ENCODE results near the gene NHS. TPM values are rescaled to one million over a fixed set of nuclear protein-coding genes. Genes with fewer than 3 reads are reported as not detected.

The NHS gene
- total and polyA plus RNA-seq, 2 experiments from 2014 or later, result 0.72 to 0.89 TPM

DNA sequence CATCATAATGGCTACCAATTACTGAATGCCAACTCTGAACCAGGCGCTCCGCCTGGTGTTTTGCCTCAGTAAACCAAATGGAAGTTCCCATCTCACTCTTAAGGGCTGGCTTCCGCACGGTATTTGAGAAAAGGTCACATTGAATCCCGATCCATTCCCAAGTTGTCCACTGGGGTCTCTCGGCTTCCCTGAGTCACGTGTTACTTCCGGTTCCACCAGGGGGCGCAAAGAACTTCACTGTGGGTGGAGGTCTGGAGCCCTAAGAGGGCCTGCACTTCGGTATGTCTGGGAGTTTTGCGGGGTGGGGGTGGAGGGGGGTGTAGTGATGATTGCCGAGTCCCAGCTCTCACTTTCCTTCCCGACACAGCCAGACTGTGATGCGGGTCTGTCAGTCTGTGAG lies 13.4 kb upstream of the NHS start:
- no peaks in the 10 kb centered on the region for H3K36me3 ChIP-seq
- no peak overlapping the region for H3K27ac ChIP-seq
- no peak overlapping the region for H3K4me3 ChIP-seq
- no peak for TF ChIP-seq CTCF (IDR thresholded peaks at IDR 0.05; ENCODE audit: low read depth, low read length)
- H3K27me3 ChIP-seq, result no peaks in the 10 kb centered on the region
- no peaks in the 10 kb centered on the region for H3K9me3 ChIP-seq (ENCODE audit: low read depth)
- DNase-seq (ENCODE audit: low read depth in 1 of 2, low spot score in 1 of 2), result no peak
- no peaks in the 10 kb centered on the region for H3K4me1 ChIP-seq (ENCODE audit: low read depth)

- no peak overlapping the region for H3K4me3 ChIP-seq
- no peak for DNase-seq (ENCODE audit: low read depth in 1 of 2, low spot score in 1 of 2)
- H3K36me3 ChIP-seq, result no peaks in the 10 kb centered on the region
- H3K27me3 ChIP-seq, result no peaks in the 10 kb centered on the region
- no peaks in the 10 kb centered on the region for H3K4me1 ChIP-seq (ENCODE audit: low read depth)
- H3K27ac ChIP-seq, result no peak overlapping the region
- TF ChIP-seq CTCF (IDR thresholded peaks at IDR 0.05; ENCODE audit: low read depth, low read length), result no peak
- no peaks in the 10 kb centered on the region for H3K9me3 ChIP-seq (ENCODE audit: low read depth)
Observed at GRCh38 chrX:17368002-17368401, 7.0 kb upstream of the NHS start.

- no peaks in the 10 kb centered on the region for H3K9me3 ChIP-seq (ENCODE audit: low read depth)
- no peak for DNase-seq (ENCODE audit: low read depth in 1 of 2, low spot score in 1 of 2)
- no peak for TF ChIP-seq CTCF (IDR thresholded peaks at IDR 0.05; ENCODE audit: low read depth, low read length)
Observed at GRCh38 chrX:17369309-17369708, 5.7 kb upstream of the NHS start.

GRCh38 chrX:17370191-17370590 lies 4.8 kb upstream of the NHS start:
- Histone ChIP-seq H3K27me3 (no peaks in the 10 kb centered on the region), H3K4me3 (no peak overlapping the region), H3K36me3 (no peaks in the 10 kb centered on the region), H3K27ac (no peak overlapping the region), H3K4me1 (ENCODE audit: low read depth) (peaks cover 4% of the 10 kb centered on the region), H3K9me3 (ENCODE audit: low read depth) (no peaks in the 10 kb centered on the region)
- TF ChIP-seq CTCF (IDR thresholded peaks at IDR 0.05; ENCODE audit: low read depth, low read length), result no peak
- DNase-seq (ENCODE audit: low read depth in 1 of 2, low spot score in 1 of 2), result no peak

More at GRCh38 chrX:17369309-17369708, 5.7 kb upstream of the NHS start:
- Histone ChIP-seq H3K4me3 (no peak overlapping the region), H3K27ac (no peak overlapping the region), H3K36me3 (no peaks in the 10 kb centered on the region), H3K4me1 (ENCODE audit: low read depth) (peaks cover 4% of the 10 kb centered on the region), H3K27me3 (no peaks in the 10 kb centered on the region)

GRCh38 chrX:17372052-17372451 lies 2.9 kb upstream of the NHS start:
- H3K27ac ChIP-seq, result no peak overlapping the region
- no peak overlapping the region for H3K4me3 ChIP-seq
- peaks cover 11% of the 10 kb centered on the region for H3K4me1 ChIP-seq (ENCODE audit: low read depth)
- H3K36me3 ChIP-seq, result no peaks in the 10 kb centered on the region
- H3K27me3 ChIP-seq, result peaks cover 13% of the 10 kb centered on the region
- TF ChIP-seq CTCF (IDR thresholded peaks at IDR 0.05; ENCODE audit: low read depth, low read length), result no peak
- no peaks in the 10 kb centered on the region for H3K9me3 ChIP-seq (ENCODE audit: low read depth)
- DNase-seq (ENCODE audit: low read depth in 1 of 2, low spot score in 1 of 2), result no peak

GRCh38 chrX:17373337-17373736 lies 1.7 kb upstream of the NHS start:
- Histone ChIP-seq H3K4me1 (ENCODE audit: low read depth) (peaks cover 11% of the 10 kb centered on the region), H3K9me3 (ENCODE audit: low read depth) (no peaks in the 10 kb centered on the region), H3K4me3 (no peak overlapping the region), H3K36me3 (no peaks in the 10 kb centered on the region), H3K27me3 (peaks cover 26% of the 10 kb centered on the region), H3K27ac (no peak overlapping the region)
- no peak for TF ChIP-seq CTCF (IDR thresholded peaks at IDR 0.05; ENCODE audit: low read depth, low read length)
- peak in 1 of 2 donors; percentile 55 for DNase-seq (ENCODE audit: low read depth in 1 of 2, low spot score in 1 of 2)
